Inflammatory macrophage treated with lipopolysaccharide for 4 hours (primary cell): ENCODE results near the gene ESD.

Experiments
- DNase-seq: peaks from one replicate; pipeline ENCODE4 v3.0.0-alpha.2; 2020

The ESD gene

DNA sequence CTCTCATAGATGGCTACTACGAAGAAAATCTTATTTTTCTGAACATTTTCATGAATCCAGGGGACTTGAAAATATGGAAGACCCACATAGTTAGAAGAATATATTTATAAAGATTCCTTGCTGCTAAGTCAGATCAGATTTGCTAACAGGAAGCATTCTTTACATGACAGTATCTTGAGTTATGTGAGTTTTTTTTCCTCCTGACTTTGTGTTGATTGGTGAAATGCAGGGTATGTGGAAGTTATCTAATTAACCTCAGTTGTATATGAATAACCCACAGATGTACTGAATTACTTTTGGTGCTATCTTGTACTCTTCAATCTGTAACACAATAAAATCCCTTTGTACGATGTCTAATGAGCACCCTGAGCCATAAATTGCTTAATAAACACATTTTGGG lies 53.8 kb downstream of the ESD start:
- DNase-seq, result no peak

DNA sequence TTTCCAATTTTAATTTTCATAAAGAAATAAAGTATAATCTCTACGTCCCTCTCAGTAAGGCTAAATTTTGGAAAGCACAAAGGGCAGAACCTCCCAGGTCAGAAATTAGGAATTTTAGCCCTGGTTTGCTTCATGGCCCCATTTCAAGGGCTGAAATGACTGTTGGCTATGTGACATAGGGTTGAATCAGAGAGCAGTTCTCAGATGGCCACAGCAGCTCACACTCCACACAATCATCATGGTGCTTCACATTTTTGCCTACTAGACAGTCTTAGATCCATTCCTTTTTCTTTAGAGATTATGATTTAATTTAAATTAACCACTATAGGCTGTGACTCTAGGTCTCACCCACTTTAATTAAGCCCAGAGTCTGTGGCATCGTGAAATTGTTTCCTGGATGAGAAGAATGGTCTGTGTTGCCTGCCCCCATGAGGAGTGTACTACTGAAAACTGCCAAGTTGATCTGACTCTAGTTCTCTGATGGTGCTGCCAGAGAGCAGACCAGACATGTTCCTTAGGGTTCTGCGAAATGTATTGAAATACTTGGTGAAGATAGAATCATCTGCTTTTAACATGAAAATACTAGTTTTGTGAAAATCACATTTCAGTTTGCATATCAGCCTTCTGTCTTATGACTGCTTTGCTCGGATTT lies 57.4 kb downstream of the ESD start:
- no peak for DNase-seq

DNA sequence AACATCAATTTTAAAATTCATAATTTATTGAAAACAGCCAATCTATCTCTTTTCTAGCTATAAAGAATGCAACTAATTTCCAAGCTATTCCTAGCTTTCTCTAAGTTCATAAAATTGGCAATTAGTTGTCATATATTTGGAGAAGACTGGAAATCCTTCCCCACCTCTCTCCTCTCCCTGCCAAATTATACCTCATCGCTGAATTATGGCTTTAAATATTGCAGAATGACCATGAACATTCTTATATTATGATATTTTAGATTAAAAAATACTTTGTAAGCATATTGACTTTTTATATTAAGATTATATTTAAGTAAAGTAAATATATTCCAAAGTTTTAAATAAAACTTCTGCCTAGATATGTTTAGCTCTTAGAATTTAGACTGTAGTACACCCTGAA lies 58.2 kb downstream of the ESD start:
- no peak for DNase-seq

DNA sequence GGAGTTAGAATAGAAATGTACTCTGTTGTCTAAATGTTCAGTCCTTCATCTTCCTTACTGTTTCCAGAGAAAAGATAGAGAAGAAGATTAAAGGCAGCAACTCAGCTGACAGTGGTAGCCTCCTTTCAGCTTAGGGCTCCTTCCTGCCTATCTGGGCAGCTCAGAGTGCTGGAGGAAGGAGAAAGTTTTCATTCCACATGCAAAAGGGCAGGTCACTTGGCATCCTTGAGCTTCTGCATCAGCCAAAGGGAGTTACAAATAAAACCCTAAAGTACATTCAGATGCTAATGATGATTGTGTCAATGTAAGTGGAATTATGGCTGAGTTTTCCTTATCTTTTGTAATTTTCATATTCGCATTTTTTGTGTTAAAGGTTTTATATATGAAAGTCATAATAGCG lies 58.9 kb downstream of the ESD start:
- DNase-seq, result no peak

DNA sequence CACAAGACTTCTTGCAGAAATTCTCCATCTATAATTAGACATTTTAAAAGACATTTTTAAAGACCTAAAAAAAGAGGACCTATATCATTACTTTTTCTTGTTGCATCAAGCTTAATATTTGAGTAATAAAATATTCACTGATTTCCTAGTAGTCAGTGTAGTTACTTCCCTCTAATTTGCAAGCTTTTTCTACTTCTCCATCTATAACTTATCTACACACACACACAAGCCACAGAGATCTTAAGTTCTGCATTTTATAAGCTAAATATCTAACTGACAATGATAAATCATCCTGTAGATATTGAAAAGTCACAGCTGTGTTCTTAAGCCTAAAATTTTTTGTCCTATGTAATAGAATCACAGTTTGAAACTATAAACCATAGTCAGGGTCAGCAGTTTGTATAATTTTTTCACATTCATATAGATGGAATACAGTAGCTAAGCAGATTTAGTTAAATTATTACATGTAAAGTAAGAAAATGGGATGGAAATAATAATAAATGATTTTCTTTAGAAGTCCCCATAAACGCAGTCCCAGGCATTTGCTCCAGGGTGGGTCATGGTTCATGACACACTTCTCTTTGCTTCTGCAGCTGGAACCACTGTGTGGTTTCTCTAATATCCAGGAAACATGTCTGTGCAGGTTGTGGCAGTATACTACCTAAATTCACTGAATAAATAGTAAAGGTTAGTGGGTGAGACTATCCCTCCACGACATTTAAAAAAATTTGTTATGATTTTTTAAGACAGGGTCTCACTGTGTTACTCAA lies 60.2 kb downstream of the ESD start:
- DNase-seq, result peak; percentile 26

DNA sequence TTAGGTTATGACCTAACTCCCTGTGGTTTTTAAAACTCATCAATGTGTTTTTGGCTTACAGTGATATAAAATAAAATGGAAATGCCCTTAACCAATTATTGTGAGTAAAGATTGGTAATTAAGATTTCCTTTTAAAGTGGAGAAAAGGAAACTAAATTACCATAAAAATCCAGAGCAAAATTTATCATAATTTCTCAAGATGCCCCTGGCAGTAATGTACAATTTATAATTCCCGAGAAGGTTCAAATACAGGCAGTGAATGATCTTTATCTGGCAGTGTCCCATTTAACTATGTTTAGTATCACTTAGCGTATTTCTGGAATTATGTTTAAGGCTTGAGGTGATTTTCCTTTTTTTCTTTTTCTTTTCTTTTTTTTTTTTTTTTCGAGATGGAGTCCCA lies 61.5 kb downstream of the ESD start:
- DNase-seq, result no peak

DNA sequence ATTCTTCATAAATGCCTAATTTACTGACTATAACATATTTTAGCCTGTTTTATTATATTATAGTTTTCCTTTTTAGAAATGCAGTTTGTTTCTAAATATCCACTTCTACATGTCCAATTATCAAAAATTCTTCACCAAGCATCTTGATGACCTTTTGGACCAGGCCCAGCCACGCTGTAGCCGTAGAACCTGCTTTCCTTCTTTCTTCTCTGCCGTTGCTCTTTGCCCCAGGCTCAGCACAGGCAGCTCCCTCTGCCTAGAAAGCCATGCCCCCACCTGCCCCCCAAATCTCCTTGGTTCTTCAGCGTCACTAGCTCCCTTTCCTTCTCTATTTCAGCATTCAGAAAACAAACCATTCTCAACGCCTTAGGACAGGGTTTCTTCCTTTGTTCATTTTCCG lies 65.4 kb downstream of the ESD start:
- DNase-seq, result no peak

DNA sequence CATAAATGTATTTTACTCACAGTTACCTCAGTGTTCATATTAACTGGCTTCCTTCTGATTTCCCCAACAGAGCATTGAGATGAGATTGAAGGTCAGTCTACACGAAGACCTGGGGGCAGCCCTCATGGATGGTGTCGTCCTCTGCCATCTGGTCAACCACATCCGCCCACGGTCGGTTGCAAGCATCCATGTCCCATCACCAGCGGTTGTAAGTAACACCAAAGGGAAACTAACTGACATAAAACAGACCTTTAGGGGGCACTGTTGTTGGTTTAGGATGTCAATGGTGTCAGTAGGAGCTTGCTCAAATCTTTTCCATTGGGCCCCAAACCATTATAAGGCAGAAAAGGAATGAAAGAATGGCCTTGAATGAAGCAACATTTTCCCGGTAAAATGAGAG lies 68.2 kb downstream of the ESD start:
- peak; percentile 53 for DNase-seq

DNA sequence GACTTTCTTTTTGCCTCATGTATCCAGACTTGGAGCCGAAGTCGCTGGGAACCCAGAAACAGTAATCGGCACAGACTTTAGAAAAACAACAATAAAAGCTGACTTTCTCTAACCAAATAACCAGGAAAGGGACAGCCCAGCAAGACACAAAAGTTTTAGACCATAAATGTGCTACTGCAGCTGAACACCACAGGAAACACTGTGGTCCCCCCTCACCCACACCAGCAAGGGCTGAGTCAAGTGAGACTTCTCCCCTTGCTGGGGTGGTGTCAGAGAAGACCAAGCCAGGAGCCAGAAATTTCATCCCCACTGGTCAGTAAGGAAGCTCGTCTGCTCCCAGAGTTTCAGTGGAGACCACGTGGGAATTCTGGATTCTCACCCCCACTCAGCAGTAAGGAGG lies 70.6 kb downstream of the ESD start:
- no peak for DNase-seq
